Keratinocyte (primary cell): ENCODE data around the gene SEC22A.

Experiments used
- EZH2 ChIP-seq: IDR thresholded peaks from one replicate; pipeline ENCODE4 v1.6.1; 2012; ENCODE audit warnings: inconsistent platforms, mild to moderate bottlenecking, low read length, moderate library complexity
- TF ChIP-seq, protein P1 (sequence below), 3 experiments: IDR thresholded peaks in 1 of 3; conservative IDR thresholded peaks in 1 of 3; optimal IDR thresholded peaks in 1 of 3; 2 replicates in 2 of 3; 3 replicates in 1 of 3; pipeline versions ENCODE3 to v1.5.1; 2011; ENCODE audit warnings: low read length in 3 of 3, mild to moderate bottlenecking in 3 of 3, moderate library complexity in 2 of 3, control low read depth in 1 of 3, inconsistent platforms in 1 of 3; ENCODE audit not compliant: insufficient read depth in 2 of 3; ENCODE audit errors: extremely low read depth in 1 of 3

GRCh38 chr3:123258359-123258758 lies 56.6 kb downstream of the SEC22A start:
- TF ChIP-seq, protein P1, sequence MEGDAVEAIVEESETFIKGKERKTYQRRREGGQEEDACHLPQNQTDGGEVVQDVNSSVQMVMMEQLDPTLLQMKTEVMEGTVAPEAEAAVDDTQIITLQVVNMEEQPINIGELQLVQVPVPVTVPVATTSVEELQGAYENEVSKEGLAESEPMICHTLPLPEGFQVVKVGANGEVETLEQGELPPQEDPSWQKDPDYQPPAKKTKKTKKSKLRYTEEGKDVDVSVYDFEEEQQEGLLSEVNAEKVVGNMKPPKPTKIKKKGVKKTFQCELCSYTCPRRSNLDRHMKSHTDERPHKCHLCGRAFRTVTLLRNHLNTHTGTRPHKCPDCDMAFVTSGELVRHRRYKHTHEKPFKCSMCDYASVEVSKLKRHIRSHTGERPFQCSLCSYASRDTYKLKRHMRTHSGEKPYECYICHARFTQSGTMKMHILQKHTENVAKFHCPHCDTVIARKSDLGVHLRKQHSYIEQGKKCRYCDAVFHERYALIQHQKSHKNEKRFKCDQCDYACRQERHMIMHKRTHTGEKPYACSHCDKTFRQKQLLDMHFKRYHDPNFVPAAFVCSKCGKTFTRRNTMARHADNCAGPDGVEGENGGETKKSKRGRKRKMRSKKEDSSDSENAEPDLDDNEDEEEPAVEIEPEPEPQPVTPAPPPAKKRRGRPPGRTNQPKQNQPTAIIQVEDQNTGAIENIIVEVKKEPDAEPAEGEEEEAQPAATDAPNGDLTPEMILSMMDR (optimal IDR thresholded peaks at IDR 0.05 in 1 of 3, IDR thresholded peaks at IDR 0.05 in 1 of 3, conservative IDR thresholded peaks at IDR 0.05 in 1 of 3; ENCODE audit: extremely low read depth in 1 of 3, insufficient read depth in 2 of 3, low read length in 3 of 3), result no peak
- no peak for TF ChIP-seq EZH2
